Measurements from ENCODE around the gene NXPH4.

The NXPH4 gene

DNA sequence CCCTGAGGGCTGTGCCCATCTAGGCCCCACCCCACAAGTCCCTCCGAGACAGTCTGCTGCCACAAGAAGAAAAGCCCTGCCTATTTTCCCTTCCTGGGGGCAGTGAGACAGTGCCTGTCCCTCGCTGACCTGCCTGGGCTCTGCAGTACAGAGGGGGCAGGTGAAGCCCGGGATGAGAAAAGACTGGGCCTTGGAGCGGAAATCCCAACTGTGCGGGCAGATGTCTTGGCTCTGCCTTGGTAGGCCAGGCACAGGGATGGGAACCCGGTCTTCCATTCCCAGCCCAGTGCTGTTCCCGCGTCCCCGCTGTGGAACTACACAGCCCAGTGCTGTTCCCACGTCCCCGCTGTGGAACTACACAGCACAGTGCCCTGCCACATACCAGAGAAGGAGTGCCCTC is 12.8 kb upstream of the NXPH4 start:
- no peak for DNase-seq (ENCODE audit: low read depth)

DNA sequence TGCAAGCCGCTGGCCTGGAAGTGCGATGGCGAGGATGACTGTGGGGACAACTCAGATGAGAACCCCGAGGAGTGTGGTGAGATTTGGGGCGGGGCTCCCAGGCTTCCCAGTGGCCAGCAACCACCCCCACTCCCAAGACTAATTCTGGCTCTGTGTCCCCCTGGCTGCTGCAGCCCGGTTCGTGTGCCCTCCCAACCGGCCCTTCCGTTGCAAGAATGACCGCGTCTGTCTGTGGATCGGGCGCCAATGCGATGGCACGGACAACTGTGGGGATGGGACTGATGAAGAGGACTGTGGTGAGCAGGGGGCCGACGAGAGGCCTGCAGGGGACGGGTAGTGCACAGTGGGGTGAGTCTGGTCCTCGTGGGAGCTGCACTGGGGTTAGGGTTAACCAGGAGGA is 12.1 kb upstream of the NXPH4 start:
- DNase-seq (ENCODE audit: low read depth): no peak

DNA sequence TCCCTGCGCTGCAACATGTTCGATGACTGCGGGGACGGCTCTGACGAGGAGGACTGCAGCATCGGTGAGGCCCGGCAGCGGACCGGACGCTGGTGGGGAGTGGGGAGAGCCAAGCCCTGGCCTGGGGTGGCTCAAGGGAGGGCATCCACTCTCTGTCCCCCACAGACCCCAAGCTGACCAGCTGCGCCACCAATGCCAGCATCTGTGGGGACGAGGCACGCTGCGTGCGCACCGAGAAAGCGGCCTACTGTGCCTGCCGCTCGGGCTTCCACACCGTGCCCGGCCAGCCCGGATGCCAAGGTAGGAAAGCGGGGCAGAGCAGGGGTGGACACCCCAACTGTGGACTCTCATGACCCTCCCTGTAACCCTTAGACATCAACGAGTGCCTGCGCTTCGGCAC is 11.4 kb upstream of the NXPH4 start:
- no peak for DNase-seq (ENCODE audit: low read depth)

DNA sequence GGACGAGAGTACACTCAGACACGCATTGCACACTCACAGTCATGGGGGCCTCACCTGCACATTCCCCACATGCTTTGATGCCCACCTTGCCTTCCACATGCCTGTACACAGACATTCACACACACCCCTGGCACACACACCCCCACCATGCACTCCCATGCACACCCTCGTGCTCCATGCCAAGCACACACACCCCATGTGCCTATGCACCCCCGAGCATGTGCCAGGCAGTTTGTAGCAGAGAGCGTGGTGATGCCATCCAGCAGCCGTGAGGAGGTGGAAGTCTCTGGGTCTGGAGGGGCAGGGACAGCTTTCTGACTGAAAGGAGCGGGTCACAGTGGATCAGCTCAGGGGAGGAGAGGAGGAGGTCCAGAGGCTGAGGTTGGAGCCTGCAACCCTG is 10.7 kb upstream of the NXPH4 start:
- no peak for DNase-seq (ENCODE audit: low read depth)

DNA sequence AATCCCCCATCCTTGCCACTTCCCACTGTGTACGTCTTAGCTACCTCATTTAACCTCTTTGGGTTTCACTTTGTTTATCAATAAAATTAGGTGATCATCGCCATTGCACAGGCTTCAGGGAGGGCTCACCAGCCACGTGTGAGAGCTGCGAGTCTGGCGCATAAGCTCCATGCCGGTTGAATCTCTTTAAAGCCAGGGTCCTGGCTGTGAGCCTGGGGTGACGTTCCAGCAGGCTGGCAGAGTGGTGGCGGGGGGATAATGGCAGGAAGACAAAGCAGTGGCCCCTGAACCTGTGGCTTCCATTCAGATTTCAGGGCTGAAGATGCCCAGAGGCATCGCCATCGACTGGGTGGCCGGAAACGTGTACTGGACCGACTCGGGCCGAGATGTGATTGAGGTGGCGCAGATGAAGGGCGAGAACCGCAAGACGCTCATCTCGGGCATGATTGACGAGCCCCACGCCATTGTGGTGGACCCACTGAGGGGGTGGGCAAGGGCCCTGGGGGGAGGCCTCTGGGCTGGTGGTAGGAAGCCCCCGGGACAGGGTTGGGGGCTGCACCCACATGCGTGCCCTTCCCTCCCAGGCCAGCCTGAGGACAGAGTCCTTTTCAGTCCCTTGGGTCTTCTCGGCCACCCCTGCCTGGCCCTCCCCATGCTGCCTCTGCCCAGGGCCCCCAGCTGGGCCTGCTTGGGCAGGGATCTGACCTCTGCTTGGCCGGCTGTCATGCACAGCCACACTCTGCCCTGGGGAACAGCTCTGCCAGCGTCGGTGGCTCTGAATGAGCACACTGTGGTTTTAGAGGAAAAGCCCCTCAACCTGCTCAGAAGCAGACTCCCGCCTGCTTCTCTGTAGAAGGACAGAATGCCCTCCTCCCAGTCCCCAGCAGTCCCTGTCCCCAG is 8.6 kb upstream of the NXPH4 start:
- DNase-seq (ENCODE audit: low read depth): no peak

DNA sequence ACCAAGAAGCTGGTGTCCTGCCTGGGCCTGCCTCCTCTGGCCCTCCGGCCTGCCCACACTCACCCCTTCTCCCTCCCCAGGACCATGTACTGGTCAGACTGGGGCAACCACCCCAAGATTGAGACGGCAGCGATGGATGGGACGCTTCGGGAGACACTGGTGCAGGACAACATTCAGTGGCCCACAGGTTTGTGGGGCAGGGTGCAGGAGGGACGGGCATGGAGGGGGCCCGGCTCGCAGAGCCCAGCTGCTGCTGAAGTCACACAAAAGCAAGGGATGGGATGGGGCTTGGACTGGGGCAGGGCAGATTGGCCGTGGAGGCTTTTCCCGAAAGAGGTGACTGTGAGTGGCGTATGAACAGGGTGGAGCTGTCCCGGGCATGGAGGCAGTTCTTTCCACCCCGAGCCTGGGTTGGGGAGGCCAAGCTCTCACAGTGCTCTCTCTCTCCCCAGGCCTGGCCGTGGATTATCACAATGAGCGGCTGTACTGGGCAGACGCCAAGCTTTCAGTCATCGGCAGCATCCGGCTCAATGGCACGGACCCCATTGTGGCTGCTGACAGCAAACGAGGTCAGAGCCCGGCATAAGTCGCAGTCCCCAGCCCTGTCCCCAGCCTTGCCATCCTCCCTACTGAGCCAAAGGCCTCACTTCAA is 7.8 kb upstream of the NXPH4 start:
- DNase-seq (ENCODE audit: low read depth): no peak

DNA sequence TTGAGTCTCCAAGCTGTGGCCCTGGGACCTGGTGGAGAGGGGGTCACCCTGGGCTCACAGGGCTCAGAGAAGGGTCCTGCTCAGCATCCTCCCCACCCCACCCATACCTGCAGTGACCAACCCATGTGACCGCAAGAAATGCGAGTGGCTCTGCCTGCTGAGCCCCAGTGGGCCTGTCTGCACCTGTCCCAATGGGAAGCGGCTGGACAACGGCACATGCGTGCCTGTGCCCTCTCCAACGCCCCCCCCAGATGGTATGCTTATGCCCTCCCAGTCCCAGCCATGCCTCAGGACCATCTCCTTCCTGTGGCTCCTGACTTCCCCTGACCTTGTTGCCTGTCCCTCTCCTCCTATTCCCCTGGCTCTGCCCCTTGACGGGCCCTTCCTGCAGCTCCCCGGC is 6.7 kb upstream of the NXPH4 start:
- no peak for DNase-seq (ENCODE audit: low read depth)

DNA sequence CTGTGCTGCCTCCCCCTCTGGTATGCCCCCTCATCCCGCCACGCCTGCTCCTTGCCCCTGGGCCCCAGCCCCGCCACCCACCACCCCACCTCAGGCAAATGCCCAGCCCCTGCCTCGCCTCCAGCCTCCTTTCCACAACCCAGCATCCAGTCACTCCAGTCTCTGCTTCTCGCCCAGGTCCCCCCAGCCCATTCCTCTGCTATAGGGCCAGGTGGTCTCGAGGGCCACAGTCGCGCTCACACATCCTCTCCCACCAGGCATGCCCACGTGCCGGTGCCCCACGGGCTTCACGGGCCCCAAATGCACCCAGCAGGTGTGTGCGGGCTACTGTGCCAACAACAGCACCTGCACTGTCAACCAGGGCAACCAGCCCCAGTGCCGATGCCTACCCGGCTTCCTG is 6.1 kb upstream of the NXPH4 start:
- DNase-seq (ENCODE audit: low read depth): no peak

DNA sequence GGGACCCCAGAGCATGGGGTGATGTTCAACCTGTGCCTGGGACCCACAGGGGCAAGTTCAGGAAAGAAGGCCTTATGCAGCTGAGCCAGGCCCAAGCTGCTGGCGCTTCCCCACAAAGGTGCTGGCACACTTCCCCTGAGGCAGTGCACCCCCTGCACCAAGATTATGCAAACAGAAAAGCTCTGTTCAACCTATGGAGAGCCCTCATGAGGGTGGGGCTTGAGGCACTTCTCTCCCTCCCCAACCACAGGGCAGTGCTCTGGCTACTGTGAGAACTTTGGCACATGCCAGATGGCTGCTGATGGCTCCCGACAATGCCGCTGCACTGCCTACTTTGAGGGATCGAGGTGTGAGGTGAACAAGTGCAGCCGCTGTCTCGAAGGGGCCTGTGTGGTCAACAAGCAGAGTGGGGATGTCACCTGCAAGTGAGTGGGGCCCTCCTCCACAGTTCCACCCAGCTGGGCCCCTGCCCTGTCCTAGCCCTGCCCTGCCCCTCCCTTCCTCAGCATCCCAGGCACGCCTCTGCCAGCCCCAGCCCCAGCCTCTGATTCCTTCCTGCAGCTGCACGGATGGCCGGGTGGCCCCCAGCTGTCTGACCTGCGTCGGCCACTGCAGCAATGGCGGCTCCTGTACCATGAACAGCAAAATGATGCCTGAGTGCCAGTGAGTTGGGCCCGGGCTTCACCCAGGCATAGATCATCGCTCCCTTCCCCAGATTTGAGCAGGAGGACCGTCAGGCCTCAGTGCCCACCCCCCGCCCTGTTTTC is 5.5 kb upstream of the NXPH4 start:
- DNase-seq (ENCODE audit: low read depth): no peak

DNA sequence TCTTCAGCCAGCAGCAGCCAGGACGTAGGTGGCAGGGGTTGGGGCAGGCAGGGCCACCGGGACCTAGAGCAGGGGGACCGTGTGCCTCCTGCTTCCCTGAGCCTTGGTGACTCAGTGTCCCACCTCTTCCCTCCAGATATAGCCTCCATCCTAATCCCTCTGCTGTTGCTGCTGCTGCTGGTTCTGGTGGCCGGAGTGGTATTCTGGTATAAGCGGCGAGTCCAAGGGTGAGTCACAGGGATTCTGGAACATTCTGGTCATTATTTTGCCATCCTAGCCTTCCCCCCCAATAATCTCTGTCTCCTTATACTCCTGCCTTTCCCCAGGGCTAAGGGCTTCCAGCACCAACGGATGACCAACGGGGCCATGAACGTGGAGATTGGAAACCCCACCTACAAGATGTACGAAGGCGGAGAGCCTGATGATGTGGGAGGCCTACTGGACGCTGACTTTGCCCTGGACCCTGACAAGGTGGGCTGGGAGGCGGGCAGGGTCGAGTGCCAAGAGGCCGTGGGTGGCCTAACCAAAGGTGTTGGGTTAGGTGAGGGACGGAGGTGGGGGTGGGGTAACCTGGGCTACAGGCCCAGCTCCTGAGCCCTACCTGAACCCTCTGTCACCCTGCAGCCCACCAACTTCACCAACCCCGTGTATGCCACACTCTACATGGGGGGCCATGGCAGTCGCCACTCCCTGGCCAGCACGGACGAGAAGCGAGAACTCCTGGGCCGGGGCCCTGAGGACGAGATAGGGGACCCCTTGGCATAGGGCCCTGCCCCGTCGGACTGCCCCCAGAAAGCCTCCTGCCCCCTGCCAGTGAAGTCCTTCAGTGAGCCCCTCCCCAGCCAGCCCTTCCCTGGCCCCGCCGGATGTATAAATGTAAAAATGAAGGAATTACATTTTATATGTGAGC is 4.5 kb upstream of the NXPH4 start:
- no peak for DNase-seq (ENCODE audit: low read depth)

DNA sequence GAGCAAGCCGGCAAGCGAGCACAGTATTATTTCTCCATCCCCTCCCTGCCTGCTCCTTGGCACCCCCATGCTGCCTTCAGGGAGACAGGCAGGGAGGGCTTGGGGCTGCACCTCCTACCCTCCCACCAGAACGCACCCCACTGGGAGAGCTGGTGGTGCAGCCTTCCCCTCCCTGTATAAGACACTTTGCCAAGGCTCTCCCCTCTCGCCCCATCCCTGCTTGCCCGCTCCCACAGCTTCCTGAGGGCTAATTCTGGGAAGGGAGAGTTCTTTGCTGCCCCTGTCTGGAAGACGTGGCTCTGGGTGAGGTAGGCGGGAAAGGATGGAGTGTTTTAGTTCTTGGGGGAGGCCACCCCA is 3.9 kb upstream of the NXPH4 start:
- DNase-seq (ENCODE audit: low read depth): no peak

DNA sequence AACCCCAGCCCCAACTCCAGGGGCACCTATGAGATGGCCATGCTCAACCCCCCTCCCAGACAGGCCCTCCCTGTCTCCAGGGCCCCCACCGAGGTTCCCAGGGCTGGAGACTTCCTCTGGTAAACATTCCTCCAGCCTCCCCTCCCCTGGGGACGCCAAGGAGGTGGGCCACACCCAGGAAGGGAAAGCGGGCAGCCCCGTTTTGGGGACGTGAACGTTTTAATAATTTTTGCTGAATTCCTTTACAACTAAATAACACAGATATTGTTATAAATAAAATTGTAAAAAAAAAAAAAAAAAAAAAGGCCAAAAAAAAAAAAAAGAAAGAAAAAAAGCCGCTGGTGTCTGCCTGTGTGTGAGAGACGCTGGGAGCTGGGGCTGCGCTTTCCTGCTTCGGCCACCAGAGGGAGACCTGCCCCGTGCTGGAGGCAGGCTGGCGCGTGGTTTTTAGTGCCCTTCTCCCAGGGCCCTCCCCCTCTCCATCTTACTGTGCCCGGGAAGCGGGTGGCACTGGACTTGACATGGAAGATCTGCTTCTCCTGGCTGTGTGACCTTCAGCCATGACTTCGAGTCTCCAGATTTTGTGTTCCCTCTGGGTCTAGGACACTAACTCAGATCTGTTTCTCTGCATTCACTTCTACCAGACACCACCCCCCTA is 3.4 kb upstream of the NXPH4 start:
- peak; percentile 73 for DNase-seq (ENCODE audit: low read depth)

DNA sequence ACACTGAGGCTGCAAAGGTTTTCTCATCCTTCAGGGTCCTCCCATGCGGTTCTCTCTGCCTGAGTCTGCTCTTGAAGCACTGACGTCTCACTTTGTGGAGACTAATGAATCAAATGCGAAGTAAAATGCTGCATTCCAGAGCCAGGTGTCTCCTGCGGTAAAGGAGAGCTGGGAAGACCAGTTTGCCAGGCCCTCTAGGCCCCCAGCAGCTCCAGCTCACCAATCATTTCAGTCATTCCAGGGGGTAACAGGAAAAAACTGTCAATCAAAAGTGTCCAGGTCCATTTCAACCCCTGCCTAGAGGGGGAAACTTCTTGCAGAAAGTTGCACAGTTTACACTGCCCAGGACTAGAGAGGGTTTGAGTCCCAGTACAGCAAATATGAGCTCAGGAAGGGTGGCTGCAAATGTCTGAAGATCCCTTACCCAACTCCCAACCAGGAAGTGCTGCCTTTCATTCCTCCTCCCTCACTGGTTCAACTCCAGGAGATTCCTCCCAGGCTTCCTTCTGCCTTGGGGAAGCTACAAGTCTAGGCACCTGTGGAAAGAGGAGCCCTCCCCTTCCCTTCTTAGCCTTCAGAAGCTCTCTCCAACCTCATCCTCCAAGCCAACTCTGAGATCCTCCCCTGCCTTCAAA is 2.7 kb upstream of the NXPH4 start:
- no peak for DNase-seq (ENCODE audit: low read depth)

DNA sequence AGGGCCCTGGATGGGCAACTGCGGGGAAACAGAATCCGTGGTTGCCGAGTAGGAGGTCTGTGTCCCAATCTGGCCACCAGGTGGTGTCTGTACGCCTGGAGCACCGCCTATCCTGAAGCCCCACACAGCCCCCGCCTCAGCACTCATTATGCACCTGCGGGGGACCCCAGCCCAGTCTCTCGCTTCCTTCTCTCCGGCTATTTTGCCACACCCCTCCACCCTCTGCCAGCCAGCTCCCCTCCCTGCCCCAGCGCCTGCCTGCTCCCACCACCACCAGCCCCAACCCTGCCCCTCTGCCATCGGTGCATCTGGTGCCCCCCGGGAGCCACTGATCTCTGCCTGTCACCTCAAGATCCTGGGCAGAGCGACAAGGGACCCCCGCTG is 2.2 kb upstream of the NXPH4 start:
- peak; percentile 37 for DNase-seq (ENCODE audit: low read depth)

DNA sequence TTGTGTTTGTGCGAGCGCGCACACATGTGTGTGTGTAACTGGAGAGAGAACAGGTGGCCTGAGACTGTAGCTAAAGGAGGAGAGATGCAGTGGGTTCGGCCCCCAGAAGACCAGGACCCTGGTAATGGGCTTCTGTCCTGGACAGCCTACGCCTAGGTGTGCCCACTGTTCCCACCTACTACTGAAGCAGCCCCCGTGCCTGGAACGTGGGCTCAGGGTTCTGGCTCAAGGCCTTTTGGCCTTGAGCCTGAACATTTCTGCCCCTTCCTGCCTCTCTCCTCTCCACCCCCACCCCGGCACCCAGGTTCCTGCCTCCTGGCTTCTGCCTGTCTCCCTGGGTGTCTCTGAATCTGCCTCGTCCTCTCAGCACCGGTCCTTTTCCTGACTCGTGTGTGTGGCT is 1.5 kb upstream of the NXPH4 start:
- DNase-seq (ENCODE audit: low read depth): no peak

DNA sequence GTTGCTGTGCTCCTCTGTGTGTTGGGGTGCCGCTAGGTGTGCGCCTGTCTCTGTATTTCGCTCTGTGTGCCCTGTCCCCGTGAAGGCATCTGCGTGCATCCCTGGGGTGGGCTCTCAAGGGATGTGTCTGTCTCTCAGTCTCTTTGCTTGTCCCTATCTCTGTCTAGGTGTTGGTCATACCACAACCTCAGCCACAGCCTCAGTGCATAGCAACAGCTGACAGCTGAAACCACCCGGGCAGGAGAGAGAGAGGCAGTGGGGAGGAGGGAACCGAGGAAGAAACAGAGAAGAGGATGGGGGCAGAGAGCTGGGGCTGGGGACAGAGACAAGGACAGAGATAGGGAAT is 953 bp upstream of the NXPH4 start:
- no peak for DNase-seq (ENCODE audit: low read depth)

DNA sequence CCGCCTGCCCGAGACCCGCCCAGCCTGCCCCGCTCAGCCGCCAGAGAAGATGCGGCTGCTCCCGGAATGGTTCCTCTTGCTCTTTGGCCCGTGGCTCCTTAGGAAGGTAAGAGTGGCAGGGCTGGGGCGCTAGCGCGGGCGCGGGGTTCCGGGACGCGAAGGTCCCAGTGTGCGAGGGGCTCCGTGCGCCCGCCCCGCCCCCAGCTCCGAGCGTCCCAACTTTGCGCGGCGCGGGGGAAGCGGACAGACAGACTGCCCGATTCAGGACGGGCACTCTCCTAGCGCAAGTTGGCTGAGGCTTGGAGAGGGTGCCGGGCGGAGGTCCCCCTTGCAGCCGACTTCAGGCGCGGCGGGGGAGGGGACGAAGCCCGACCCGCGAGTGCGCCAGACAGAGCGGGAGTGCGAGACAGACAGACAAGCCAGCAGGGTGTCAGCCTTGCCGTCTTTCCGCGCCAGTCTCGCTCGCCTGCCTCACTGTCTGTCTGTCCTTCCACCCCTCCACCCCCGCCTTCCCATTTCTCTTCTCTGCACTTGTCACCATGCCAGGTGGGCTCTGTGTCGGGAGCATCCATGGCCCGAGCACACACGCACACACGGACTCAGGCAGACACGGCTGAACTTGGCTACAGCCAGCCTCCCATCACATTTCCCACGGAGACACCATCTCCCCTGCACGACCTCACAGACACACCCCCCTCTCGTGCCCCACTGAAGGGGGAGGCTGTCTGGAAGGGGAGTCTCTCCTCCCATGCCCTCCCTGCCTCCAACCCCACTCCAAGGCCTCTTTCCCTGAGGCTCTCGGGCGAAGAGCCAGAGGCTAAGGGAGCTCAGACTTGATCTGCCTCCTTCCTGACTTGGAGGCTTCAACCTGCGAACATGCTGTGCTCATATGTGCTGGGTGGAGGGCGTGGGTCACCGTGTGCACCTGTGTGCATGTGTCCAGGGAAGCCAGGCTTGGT is 606 bp downstream of the NXPH4 start:
- no peak for DNase-seq (ENCODE audit: low read depth)

DNA sequence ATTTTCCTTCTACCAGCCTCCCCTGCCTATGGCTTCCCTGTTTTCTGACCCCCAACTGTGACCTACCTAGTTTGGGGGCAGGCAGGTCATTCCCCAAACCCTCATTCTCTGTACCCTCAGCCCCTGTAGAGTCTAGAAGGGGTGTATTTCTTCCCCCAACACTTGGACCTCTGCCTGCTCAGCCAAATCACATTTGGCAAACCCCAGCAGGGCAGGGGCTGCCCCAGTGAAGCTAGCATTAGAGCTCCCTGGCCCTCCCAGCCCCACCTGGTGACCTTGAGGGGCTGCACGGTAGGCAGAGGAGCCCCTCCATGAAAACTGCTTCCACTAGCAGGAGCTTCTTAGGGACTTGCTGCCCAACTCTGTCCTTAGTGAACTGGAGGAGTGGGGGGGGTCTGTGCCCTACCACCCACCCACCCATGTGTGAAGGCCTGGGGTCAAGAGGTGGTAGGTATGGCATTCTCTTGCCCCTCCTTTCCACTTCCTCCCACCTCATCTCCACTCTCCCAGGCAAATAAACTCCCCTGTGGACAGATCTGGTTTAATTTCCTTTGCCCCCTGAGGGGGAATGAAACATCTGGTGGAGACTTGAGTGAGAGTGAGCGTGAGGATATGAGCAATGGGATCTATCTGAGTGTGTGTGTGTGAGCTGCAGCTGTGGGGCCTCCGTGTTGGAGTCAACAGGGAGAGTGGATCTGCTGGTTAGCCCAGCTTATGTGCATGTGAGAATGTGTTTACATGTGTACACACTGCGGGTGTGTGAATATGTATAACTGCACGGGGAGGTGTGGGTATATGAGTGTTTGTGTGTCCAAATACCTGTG is 1.6 kb downstream of the NXPH4 start:
- no peak for DNase-seq (ENCODE audit: low read depth)
